Effector CD4-positive, alpha-beta T cell (primary cell): ENCODE data around the gene UQCRC1.

Experiments
- DNase-seq: peaks from one replicate; pipeline ENCODE4 v3.0.0-alpha.2; 2020

Gene UQCRC1

GRCh38 chr3:48598323-48599076, 10.9 kb downstream of the UQCRC1 start:
- no peak for DNase-seq

- DNase-seq: no peak
Observed at GRCh38 chr3:48597408-48597800, 12.0 kb downstream of the UQCRC1 start.

- no peak for DNase-seq
Observed at GRCh38 chr3:48596676-48597407, 12.6 kb downstream of the UQCRC1 start.

- no peak for DNase-seq
Observed at GRCh38 chr3:48596157-48596556, 13.3 kb downstream of the UQCRC1 start.

GRCh38 chr3:48595526-48596121, 13.8 kb downstream of the UQCRC1 start:
- no peak for DNase-seq

GRCh38 chr3:48595075-48595525, 14.3 kb downstream of the UQCRC1 start, which contains the start of gene COL7A1:
COL7A1 (minus strand) TSS chr3:48595329; CDS start chr3:48595159, 170 bp downstream.
- DNase-seq: no peak

GRCh38 chr3:48594417-48595049, 14.9 kb downstream of the UQCRC1 start:
- DNase-seq: no peak

- DNase-seq: no peak
Observed at GRCh38 chr3:48593337-48593736, 16.1 kb downstream of the UQCRC1 start.

GRCh38 chr3:48592519-48593087, 16.8 kb downstream of the UQCRC1 start:
- no peak for DNase-seq

GRCh38 chr3:48591886-48592518, 17.4 kb downstream of the UQCRC1 start:
- DNase-seq: no peak

- DNase-seq: no peak
Observed at GRCh38 chr3:48591436-48591835, 18.0 kb downstream of the UQCRC1 start.

GRCh38 chr3:48588230-48588629, 21.2 kb downstream of the UQCRC1 start:
- no peak for DNase-seq

- DNase-seq: no peak
Observed at GRCh38 chr3:48587686-48588085, 21.8 kb downstream of the UQCRC1 start.

- no peak for DNase-seq
Observed at GRCh38 chr3:48585411-48585810, 24.0 kb downstream of the UQCRC1 start.

- DNase-seq: no peak
Observed at GRCh38 chr3:48584836-48585235, 24.6 kb downstream of the UQCRC1 start.

- no peak for DNase-seq
Observed at GRCh38 chr3:48581621-48582481, 27.6 kb downstream of the UQCRC1 start.

- DNase-seq: no peak
Observed at GRCh38 chr3:48576647-48577046, 32.8 kb downstream of the UQCRC1 start.

GRCh38 chr3:48575366-48575765, 34.1 kb downstream of the UQCRC1 start:
- no peak for DNase-seq

GRCh38 chr3:48573973-48574585, 35.4 kb downstream of the UQCRC1 start:
- no peak for DNase-seq

- no peak for DNase-seq
Observed at GRCh38 chr3:48572517-48572916, 36.9 kb downstream of the UQCRC1 start.

GRCh38 chr3:48571938-48572337, 37.5 kb downstream of the UQCRC1 start:
- no peak for DNase-seq
